ENCODE results near the gene OR2AG2. TPM values are rescaled to one million over a fixed set of nuclear protein-coding genes. Genes with fewer than 3 reads are reported as not detected.

OR2AG2 gene
- total and polyA plus RNA-seq, 8 donors, result 0.06 to 0.20 (median 0.10) TPM; not detected in 4

GRCh38 chr11:6721343-6721742 lies 50.4 kb downstream of the OR2AG2 start:
- no peak overlapping the region for H3K4me3 ChIP-seq
- ATAC-seq, result no peak
- intact Hi-C loops (cut with DNase I), result no loop called here
- peak overlapping the region in 1 of 2 donors; percentile 15 for H3K27ac ChIP-seq
- H3K9me3 ChIP-seq, result no peaks in the 10 kb centered on the region
- DNase-seq, result no peak
- no peaks in the 10 kb centered on the region for H3K36me3 ChIP-seq
- TF ChIP-seq CTCF (IDR thresholded peaks at IDR 0.05), result no peak
- no peaks in the 10 kb centered on the region for H3K27me3 ChIP-seq
- H3K4me1 ChIP-seq, result peaks cover 0 to 9% of the 10 kb centered on the region in 2 donors

GRCh38 chr11:6719576-6719975 lies 52.2 kb downstream of the OR2AG2 start:
- H3K36me3 ChIP-seq, result no peaks in the 10 kb centered on the region
- H3K4me1 ChIP-seq, result peaks cover 0 to 9% of the 10 kb centered on the region in 2 donors
- H3K9me3 ChIP-seq, result no peaks in the 10 kb centered on the region
- ATAC-seq, result no peak
- no peak overlapping the region for H3K27ac ChIP-seq
- no peaks in the 10 kb centered on the region for H3K27me3 ChIP-seq
- H3K4me3 ChIP-seq, result no peak overlapping the region
- TF ChIP-seq CTCF (IDR thresholded peaks at IDR 0.05), result no peak
- intact Hi-C loops (cut with DNase I), result no loop called here
- DNase-seq, result no peak

- no peaks in the 10 kb centered on the region for H3K36me3 ChIP-seq
- intact Hi-C loops (cut with DNase I), result no loop called here
- no peak for TF ChIP-seq CTCF (IDR thresholded peaks at IDR 0.05)
- DNase-seq (no peak), ATAC-seq (no peak)
- H3K27me3 ChIP-seq, result no peaks in the 10 kb centered on the region
- no peaks in the 10 kb centered on the region for H3K9me3 ChIP-seq
- no peak overlapping the region for H3K27ac ChIP-seq
- H3K4me3 ChIP-seq, result no peak overlapping the region
- peaks cover 0 to 9% of the 10 kb centered on the region in 2 donors for H3K4me1 ChIP-seq
Observed at GRCh38 chr11:6717426-6717825, 54.4 kb downstream of the OR2AG2 start.

Other genes starting within 250 kb of the OR2AG2 start
- gene RRP8, start 168.4 kb downstream of the OR2AG2 start, total RNA-seq, result 10 to 100 TPM; 18.0 to 19.5 TPM
- 10 to 100 TPM; 17.0 to 24.4 (median 22.2) TPM for gene RRP8, start 168.4 kb downstream of the OR2AG2 start, polyA plus RNA-seq (ENCODE audit: insufficient read length in 6 of 6)
- gene ILK, start 168.2 kb downstream of the OR2AG2 start, total RNA-seq, result 100 to 1,000 TPM; 155 to 165 TPM
- 100 to 1,000 TPM; 146 to 158 (median 152) TPM for gene ILK, start 168.2 kb downstream of the OR2AG2 start, polyA plus RNA-seq (ENCODE audit: insufficient read length in 6 of 6)
- 100 to 1,000 TPM; 127 TPM for gene TAF10, start 159.8 kb downstream of the OR2AG2 start, total RNA-seq
- 10 to 100 TPM; 44.6 to 72.1 (median 59.1) TPM for gene TAF10, start 159.8 kb downstream of the OR2AG2 start, polyA plus RNA-seq (ENCODE audit: insufficient read length in 6 of 6)
- 100 to 1,000 TPM; 202 to 264 TPM for gene TPP1, start 152.6 kb downstream of the OR2AG2 start, total RNA-seq
- gene TPP1, start 152.6 kb downstream of the OR2AG2 start, polyA plus RNA-seq (ENCODE audit: insufficient read length in 6 of 6), result 10 to 100 TPM; 60.3 to 81.1 (median 68.6) TPM
- 10 to 100 TPM; 15.4 to 18.9 TPM for gene DCHS1, start 116.2 kb downstream of the OR2AG2 start, total RNA-seq
- gene DCHS1, start 116.2 kb downstream of the OR2AG2 start, polyA plus RNA-seq (ENCODE audit: insufficient read length in 6 of 6), result 10 to 100 TPM; 32.8 to 49.5 (median 40.9) TPM
- gene MRPL17, start 88.6 kb downstream of the OR2AG2 start, total RNA-seq, result 10 to 100 TPM; 47.6 to 51.6 TPM
- gene MRPL17, start 88.6 kb downstream of the OR2AG2 start, polyA plus RNA-seq (ENCODE audit: insufficient read length in 6 of 6), result 10 to 100 TPM; 45.0 to 57.3 (median 51.7) TPM
- not detected for gene OR2AG1, start 11.0 kb upstream of the OR2AG2 start, total RNA-seq
- under 1 TPM in 5 of 6 donors, not detected in 1; 0.03 to 0.06 (median 0.05) TPM for gene OR2AG1, start 11.0 kb upstream of the OR2AG2 start, polyA plus RNA-seq (ENCODE audit: insufficient read length in 6 of 6)
- under 1 TPM; 0.15 to 0.18 TPM for gene OR6A2, start 27.7 kb upstream of the OR2AG2 start, total RNA-seq
- gene OR6A2, start 27.7 kb upstream of the OR2AG2 start, polyA plus RNA-seq (ENCODE audit: insufficient read length in 6 of 6), result not detected
- gene OR10A5, start 73.7 kb upstream of the OR2AG2 start, total RNA-seq, result not detected
- gene OR10A5, start 73.7 kb upstream of the OR2AG2 start, polyA plus RNA-seq (ENCODE audit: insufficient read length in 6 of 6), result not detected
- not detected for gene OR10A2, start 91.1 kb upstream of the OR2AG2 start, total RNA-seq
- under 1 TPM in 2 of 6 donors, not detected in 4; 0.04 to 0.06 TPM for gene OR10A2, start 91.1 kb upstream of the OR2AG2 start, polyA plus RNA-seq (ENCODE audit: insufficient read length in 6 of 6)
- not detected for gene OR10A4, start 104.6 kb upstream of the OR2AG2 start, total RNA-seq
- not detected for gene OR10A4, start 104.6 kb upstream of the OR2AG2 start, polyA plus RNA-seq (ENCODE audit: insufficient read length in 6 of 6)
- gene OR2D2, start 120.5 kb upstream of the OR2AG2 start, total RNA-seq, result under 1 TPM in 1 of 2 donors, not detected in 1; 0.24 TPM
- gene OR2D2, start 120.5 kb upstream of the OR2AG2 start, polyA plus RNA-seq (ENCODE audit: insufficient read length in 6 of 6), result not detected
- gene OR2D3, start 149.0 kb upstream of the OR2AG2 start, total RNA-seq, result not detected
- not detected for gene OR2D3, start 149.0 kb upstream of the OR2AG2 start, polyA plus RNA-seq (ENCODE audit: insufficient read length in 6 of 6)
- gene ZNF215, start 154.4 kb upstream of the OR2AG2 start, total RNA-seq, result 1 to 10 TPM; 2.4 to 3.7 TPM
- 1 to 10 TPM in 3 of 6 donors, under 1 TPM in 3; 0.66 to 2.6 (median 1.0) TPM for gene ZNF215, start 154.4 kb upstream of the OR2AG2 start, polyA plus RNA-seq (ENCODE audit: insufficient read length in 6 of 6)
- gene ZNF214, start 248.4 kb upstream of the OR2AG2 start, total RNA-seq, result 1 to 10 TPM; 2.0 to 4.1 TPM
- gene ZNF214, start 248.4 kb upstream of the OR2AG2 start, polyA plus RNA-seq (ENCODE audit: insufficient read length in 6 of 6), result 10 to 100 TPM in 3 of 6 donors, 1 to 10 TPM in 3; 8.3 to 10.3 (median 9.5) TPM
- under 1 TPM in 1 of 2 donors, not detected in 1; 0.10 TPM for gene NLRP14, start 248.5 kb upstream of the OR2AG2 start, total RNA-seq
- gene NLRP14, start 248.5 kb upstream of the OR2AG2 start, polyA plus RNA-seq (ENCODE audit: insufficient read length in 6 of 6), result under 1 TPM; 0.07 to 0.20 (median 0.15) TPM

All from left lung (tissue), 10 donors.